GM12872 (cell line): ENCODE data around the gene OPA1.

Experiments
- TF ChIP-seq, protein P1 (sequence below): IDR thresholded peaks from 3 replicates; pipeline ENCODE4 v1.5.1; 2011; ENCODE audit warnings: low read depth, mild to moderate bottlenecking, low read length, moderate library complexity; ENCODE audit not compliant: insufficient read depth

OPA1 gene

GRCh38 chr3:193711166-193711485 lies 118.1 kb downstream of the OPA1 start:
- TF ChIP-seq, protein P1, sequence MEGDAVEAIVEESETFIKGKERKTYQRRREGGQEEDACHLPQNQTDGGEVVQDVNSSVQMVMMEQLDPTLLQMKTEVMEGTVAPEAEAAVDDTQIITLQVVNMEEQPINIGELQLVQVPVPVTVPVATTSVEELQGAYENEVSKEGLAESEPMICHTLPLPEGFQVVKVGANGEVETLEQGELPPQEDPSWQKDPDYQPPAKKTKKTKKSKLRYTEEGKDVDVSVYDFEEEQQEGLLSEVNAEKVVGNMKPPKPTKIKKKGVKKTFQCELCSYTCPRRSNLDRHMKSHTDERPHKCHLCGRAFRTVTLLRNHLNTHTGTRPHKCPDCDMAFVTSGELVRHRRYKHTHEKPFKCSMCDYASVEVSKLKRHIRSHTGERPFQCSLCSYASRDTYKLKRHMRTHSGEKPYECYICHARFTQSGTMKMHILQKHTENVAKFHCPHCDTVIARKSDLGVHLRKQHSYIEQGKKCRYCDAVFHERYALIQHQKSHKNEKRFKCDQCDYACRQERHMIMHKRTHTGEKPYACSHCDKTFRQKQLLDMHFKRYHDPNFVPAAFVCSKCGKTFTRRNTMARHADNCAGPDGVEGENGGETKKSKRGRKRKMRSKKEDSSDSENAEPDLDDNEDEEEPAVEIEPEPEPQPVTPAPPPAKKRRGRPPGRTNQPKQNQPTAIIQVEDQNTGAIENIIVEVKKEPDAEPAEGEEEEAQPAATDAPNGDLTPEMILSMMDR: no peak

DNA sequence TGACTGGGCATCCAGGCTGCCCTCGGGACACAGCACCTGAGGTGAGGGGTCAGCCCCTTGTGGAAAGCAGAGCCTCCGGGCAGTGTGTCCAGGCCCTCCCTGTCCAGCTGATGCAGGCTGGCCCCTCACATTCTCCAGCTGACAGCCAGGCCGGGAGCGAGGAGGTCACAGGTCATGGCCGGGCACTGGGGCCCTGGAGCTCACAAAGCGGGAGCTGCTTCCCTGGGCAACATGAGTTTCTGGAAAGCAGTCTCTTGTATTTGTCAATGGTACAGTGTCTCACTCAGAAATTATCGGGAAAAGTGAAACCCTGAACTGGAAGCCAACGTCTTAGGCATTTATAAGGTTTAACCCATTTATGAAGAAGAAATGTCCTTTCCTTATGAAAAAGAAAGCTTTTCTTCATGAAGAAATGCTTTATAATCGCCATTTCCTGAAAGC lies 118.5 kb downstream of the OPA1 start:
- TF ChIP-seq, protein P1: no peak

- TF ChIP-seq, protein P1: no peak
Measured at GRCh38 chr3:193711964-193712598, 119.1 kb downstream of the OPA1 start.

GRCh38 chr3:193712938-193713337 lies 119.9 kb downstream of the OPA1 start:
- TF ChIP-seq, protein P1: no peak

- TF ChIP-seq, protein P1: no peak
Measured at GRCh38 chr3:193714523-193715137, 121.6 kb downstream of the OPA1 start.

GRCh38 chr3:193716150-193716549 lies 123.1 kb downstream of the OPA1 start:
- TF ChIP-seq, protein P1: no peak

- TF ChIP-seq, protein P1: no peak
Measured at GRCh38 chr3:193719735-193720134, 126.7 kb downstream of the OPA1 start.
